Fibroblast of villous mesenchyme (primary cell): ENCODE results near the gene LDB3. TPM values are rescaled to one million over a fixed set of nuclear protein-coding genes. Genes with fewer than 3 reads are reported as not detected.
"Not testable (repeated sequence)": the region's sequence is repeated elsewhere in the genome, so short reads cannot be mapped to it uniquely, and the experiment has no call there.

Experiments used
- DNase-seq: peaks from one replicate; pipeline ENCODE4 v3.0.0-alpha.2; 2010; ENCODE audit warnings: low read depth
- H3K4me3 ChIP-seq: 2 replicates; pipeline ENCODE4 v1.5.1; 2011; ENCODE audit warnings: low read depth, mild to moderate bottlenecking, low read length
- total RNA-seq: library from RNA; depleted of rRNA; stranded (reverse); fragments of >200 nt; gene quantifications from 2 replicates; pipeline ENCODE4 v1.2.3, GENCODE V29; 2012
- TF ChIP-seq, protein P1 (sequence below): IDR thresholded peaks from 2 replicates; pipeline ENCODE4 v1.5.1; 2012; ENCODE audit warnings: low read depth, mild to moderate bottlenecking, low read length; ENCODE audit not compliant: insufficient read depth

The LDB3 gene
- total RNA-seq, 1 donor: under 0.01 TPM

DNA sequence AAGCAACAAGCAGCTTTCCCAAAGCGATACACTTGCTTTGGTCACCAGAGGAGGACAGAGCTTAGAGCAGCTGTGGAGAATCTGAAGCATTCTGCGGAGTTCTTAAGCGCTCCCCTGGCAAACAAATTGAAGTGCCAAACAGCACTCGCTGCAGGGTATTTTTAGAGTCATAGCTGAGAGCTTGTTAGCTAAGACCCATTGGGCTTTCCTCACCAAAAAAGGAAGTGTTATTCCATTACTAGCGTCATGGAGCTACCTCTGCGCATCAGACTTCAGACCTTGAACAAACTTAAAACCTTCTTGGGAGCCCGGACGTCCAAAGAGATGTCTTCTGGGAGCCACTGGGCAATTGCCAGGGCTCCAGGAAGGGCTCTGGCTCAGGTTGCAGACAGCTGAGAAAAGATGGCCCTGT, 65.0 kb downstream of the LDB3 start:
- TF ChIP-seq, protein P1, sequence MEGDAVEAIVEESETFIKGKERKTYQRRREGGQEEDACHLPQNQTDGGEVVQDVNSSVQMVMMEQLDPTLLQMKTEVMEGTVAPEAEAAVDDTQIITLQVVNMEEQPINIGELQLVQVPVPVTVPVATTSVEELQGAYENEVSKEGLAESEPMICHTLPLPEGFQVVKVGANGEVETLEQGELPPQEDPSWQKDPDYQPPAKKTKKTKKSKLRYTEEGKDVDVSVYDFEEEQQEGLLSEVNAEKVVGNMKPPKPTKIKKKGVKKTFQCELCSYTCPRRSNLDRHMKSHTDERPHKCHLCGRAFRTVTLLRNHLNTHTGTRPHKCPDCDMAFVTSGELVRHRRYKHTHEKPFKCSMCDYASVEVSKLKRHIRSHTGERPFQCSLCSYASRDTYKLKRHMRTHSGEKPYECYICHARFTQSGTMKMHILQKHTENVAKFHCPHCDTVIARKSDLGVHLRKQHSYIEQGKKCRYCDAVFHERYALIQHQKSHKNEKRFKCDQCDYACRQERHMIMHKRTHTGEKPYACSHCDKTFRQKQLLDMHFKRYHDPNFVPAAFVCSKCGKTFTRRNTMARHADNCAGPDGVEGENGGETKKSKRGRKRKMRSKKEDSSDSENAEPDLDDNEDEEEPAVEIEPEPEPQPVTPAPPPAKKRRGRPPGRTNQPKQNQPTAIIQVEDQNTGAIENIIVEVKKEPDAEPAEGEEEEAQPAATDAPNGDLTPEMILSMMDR: no peak
- no peak for DNase-seq
- H3K4me3 ChIP-seq: no peak overlapping the region

DNA sequence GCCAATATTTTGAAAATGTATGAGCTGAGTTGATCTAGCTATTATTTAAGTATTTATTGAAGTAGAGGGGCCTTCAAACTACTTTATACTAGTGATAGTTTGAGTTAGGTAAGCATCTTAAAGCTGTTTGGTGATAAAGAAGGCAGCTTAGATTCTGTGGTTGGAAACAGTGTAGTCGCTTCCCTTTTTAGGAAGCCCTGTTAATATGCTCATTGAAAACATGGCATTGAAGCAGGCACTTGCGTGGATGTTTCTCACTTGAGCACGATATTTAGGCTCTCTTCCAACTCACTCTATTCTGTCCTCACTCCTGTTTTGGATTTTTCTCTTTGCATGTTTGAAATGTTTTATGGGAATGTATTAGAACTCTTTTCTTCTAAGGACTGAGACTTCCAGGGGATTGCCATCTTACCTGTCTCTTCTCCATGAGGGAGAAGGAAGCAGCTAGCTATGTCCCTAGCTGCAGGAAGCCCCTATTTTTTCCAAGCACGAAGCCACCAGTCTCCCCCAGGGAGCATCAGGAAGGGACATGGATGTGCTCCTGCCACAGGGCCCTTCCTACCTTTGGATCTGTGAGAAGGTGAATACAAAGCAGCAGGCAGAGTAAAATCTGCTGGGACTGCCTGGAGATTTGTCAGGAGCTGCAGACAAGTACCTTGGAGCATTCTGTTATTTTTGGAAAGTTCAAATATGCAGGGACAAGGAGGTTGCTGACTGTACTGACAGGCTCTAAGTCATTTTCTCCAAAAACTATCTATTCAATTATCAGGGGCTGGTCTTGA, 66.1 kb downstream of the LDB3 start:
- H3K4me3 ChIP-seq: no peak overlapping the region
- TF ChIP-seq, protein P1: no peak
- DNase-seq: no peak

DNA sequence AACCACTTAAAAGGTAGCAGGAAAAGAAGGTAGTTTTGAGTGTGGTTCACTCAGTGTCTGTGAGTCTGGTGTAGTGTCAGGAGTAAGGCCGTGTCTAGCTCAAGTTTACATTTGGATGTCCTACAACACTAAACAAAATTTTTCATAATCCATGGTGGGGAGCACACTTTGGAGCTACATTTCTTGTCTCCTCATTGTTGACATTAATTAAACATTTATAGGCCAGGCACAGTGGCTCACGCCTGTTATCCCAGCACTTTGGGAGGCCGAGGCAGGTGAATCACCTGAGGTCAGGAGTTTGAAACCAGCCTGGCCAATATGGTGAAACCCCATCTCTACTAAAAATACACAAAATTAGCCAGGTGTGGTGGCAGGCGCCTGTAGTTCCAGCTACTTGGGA, 67.0 kb downstream of the LDB3 start:
- DNase-seq, H3K4me3 ChIP-seq: not testable (repeated sequence)

DNA sequence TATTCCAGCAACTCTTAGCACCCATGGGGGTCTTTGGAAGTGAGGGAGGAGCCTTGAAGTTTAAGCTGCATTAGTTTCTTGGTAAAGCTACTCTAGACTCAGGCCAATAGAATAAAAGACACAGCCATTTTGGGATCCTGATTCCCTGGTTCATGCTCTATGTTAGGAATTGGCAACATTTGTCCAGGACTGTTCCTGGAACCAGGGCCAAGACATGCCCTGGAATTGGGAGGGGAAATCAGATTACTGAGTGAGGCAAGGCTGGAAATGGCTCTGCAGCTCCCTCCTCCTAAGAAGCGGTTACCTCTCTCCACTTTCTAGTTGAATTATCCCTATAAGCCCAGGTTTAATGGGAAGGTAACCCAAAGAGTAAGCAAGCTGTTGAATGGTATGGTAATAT, 73.9 kb downstream of the LDB3 start:
- no peak overlapping the region for H3K4me3 ChIP-seq
- DNase-seq: no peak
- TF ChIP-seq, protein P1: no peak

DNA sequence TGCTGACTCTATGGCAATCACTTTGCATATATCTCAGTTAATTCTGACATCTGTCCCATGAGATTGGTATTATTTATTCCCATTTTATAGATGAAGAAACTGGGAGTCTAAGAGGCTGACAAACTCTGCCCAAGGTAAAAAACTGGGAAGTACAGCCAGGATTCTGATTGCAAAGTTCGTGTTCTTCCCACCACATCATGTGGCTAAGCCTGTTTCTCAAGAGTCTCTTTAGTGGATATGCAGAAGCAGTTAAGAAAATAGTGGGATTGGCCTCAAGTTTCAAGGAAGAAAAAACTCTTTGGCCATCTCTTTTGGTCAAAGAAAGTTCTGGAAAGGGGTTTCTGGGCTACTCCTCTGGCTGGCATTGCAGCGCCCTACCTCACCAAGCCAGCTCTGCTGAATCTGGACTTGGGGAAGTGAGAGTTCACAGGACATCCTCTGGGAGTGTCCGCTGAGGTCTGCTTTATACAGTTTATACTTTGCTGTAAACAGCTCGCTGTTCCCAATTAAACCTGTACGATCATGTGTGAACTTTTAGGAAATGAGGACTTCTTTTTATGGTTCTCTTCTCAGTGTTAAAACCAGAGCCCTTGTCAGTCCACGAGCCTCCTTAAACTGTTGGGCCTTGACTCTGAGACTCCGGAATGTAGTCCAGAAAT, 75.9 kb downstream of the LDB3 start:
- DNase-seq: peak; percentile 42
- TF ChIP-seq, protein P1: no peak
- no peak overlapping the region for H3K4me3 ChIP-seq

DNA sequence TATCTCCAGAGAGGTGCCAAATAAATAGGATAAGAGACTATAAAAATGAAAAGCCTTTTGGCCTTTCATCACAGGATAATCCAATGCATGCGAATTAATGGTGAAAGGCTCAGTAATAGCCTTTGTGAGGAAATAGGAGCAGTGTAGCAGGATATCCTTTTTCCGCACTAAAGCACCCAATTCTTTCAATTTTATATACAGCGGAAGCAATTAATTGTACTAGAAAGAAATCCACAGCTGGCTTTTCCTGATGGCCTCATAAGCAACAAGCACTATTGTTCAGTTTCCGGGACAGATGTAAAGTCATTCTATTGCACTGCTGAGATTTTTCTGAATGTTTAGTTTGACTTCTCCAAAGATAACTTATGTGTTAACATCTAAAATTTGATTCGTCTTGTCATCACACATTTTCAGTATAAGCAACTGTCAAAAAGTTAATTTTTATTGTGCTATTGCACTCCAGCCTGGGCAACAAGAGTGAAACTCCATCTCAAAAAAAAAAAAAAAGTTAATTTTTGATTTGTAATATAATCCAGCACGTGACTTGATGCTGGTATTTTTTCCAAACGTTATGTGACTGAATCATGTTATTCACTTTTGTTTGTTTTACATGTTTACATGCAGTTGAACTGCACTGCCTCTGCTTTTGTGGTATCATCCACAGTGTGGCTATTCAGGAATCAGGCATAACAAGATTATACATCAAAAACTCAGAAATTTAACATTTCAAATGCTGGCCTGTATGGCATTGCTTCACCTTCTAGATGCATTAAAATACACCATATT, 79.7 kb downstream of the LDB3 start:
- DNase-seq: no peak
- TF ChIP-seq, protein P1: no peak
- H3K4me3 ChIP-seq: no peak overlapping the region

DNA sequence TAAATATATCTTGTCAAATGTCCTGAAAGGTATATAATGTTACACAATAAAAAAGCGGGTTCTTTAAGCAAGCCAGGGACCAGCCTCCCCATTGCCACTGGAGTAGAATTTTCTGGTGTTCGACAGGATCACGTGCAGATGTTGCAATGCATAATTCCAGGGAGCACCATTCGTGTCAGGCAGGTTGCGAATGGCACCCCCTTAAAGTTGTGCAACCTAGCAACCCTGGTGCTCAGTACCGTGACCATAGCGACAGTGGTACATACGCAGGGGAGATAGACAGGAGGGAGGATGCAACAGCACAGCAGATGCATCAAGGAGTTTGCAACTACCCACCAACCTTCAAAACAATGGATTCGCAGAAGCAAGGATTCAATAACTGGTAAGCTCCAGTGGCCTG, 81.5 kb downstream of the LDB3 start:
- DNase-seq: no peak
- TF ChIP-seq, protein P1: no peak
- no peak overlapping the region for H3K4me3 ChIP-seq
